ENCODE measurements around the gene AKR1B15. TPM values are rescaled to one million over a fixed set of nuclear protein-coding genes. Genes with fewer than 3 reads are reported as not detected.
"Not testable (repeated sequence)": the region's sequence is repeated elsewhere in the genome, so short reads cannot be mapped to it uniquely, and the experiment has no call there.

AKR1B15 gene
- total and polyA plus RNA-seq, 9 donors: 0.14 to 0.63 (median 0.28) TPM; not detected in 1

- peaks cover 3% of the 10 kb centered on the region for H3K4me1 ChIP-seq (ENCODE audit: control insufficient read depth, insufficient read depth, low read length)
- no peak for DNase-seq
- no CpG with 5 or more reads among the region's 1 CpG for WGBS (ENCODE audit: insufficient coverage)
- no peak overlapping the region for H3K27ac ChIP-seq (ENCODE audit: low read length)
- H3K4me3 ChIP-seq (ENCODE audit: low read length): no peak overlapping the region
- H3K36me3 ChIP-seq (ENCODE audit: control insufficient read depth, insufficient read depth, low read length): no peaks in the 10 kb centered on the region
- no peaks in the 10 kb centered on the region for H3K9me3 ChIP-seq (replicated peaks; ENCODE audit: control insufficient read depth, low read depth, low read length)
- H3K27me3 ChIP-seq (ENCODE audit: control insufficient read depth, insufficient read depth, low read length): no peaks in the 10 kb centered on the region
Observed at GRCh38 chr7:134514106-134514505, 34.8 kb upstream of the AKR1B15 start.

- H3K4me1 ChIP-seq (ENCODE audit: control insufficient read depth, insufficient read depth, low read length): peaks cover 3% of the 10 kb centered on the region
- H3K27me3 ChIP-seq (ENCODE audit: control insufficient read depth, insufficient read depth, low read length): no peaks in the 10 kb centered on the region
- H3K4me3 ChIP-seq (ENCODE audit: low read length): no peak overlapping the region
- no peaks in the 10 kb centered on the region for H3K36me3 ChIP-seq (ENCODE audit: control insufficient read depth, insufficient read depth, low read length)
- H3K27ac ChIP-seq (ENCODE audit: low read length): no peak overlapping the region
- 0% methylated on average over 2 of the region's 4 CpGs for WGBS (ENCODE audit: insufficient coverage)
- no peaks in the 10 kb centered on the region for H3K9me3 ChIP-seq (replicated peaks; ENCODE audit: control insufficient read depth, low read depth, low read length)
- peak; percentile 74 for DNase-seq
Observed at GRCh38 chr7:134514663-134515062, 34.2 kb upstream of the AKR1B15 start.

GRCh38 chr7:134515569-134516468 is 33.1 kb upstream of the AKR1B15 start:
- Histone ChIP-seq H3K27me3 (ENCODE audit: control insufficient read depth, insufficient read depth, low read length) (no peaks in the 10 kb centered on the region), H3K4me1 (ENCODE audit: control insufficient read depth, insufficient read depth, low read length) (peaks cover 3% of the 10 kb centered on the region)

GRCh38 chr7:134520130-134520529 is 28.8 kb upstream of the AKR1B15 start:
- Histone ChIP-seq H3K36me3 (ENCODE audit: control insufficient read depth, insufficient read depth, low read length) (no peaks in the 10 kb centered on the region), H3K9me3 (replicated peaks; ENCODE audit: control insufficient read depth, low read depth, low read length) (no peaks in the 10 kb centered on the region), H3K4me3 (ENCODE audit: low read length) (no peak overlapping the region), H3K4me1 (ENCODE audit: control insufficient read depth, insufficient read depth, low read length) (peaks cover 3% of the 10 kb centered on the region), H3K27ac (ENCODE audit: low read length) (no peak overlapping the region), H3K27me3 (ENCODE audit: control insufficient read depth, insufficient read depth, low read length) (no peaks in the 10 kb centered on the region)
- WGBS (ENCODE audit: insufficient coverage): no CpG with 5 or more reads among the region's 4 CpGs
- no peak for DNase-seq

More at GRCh38 chr7:134515569-134516468, 33.1 kb upstream of the AKR1B15 start:
- H3K4me3 ChIP-seq (ENCODE audit: low read length): no peak overlapping the region
- WGBS (ENCODE audit: insufficient coverage): 50% methylated on average over 1 of the region's 6 CpGs
- H3K36me3 ChIP-seq (ENCODE audit: control insufficient read depth, insufficient read depth, low read length): no peaks in the 10 kb centered on the region
- H3K27ac ChIP-seq (ENCODE audit: low read length): no peak overlapping the region
- DNase-seq: no peak
- H3K9me3 ChIP-seq (replicated peaks; ENCODE audit: control insufficient read depth, low read depth, low read length): no peaks in the 10 kb centered on the region

GRCh38 chr7:134522601-134523000 is 26.3 kb upstream of the AKR1B15 start:
- no peak for DNase-seq
- H3K27me3 ChIP-seq (ENCODE audit: control insufficient read depth, insufficient read depth, low read length): no peaks in the 10 kb centered on the region
- WGBS (ENCODE audit: insufficient coverage): 89% methylated on average over 3 of the region's 5 CpGs
- no peak overlapping the region for H3K27ac ChIP-seq (ENCODE audit: low read length)
- no peak overlapping the region for H3K4me3 ChIP-seq (ENCODE audit: low read length)
- H3K36me3 ChIP-seq (ENCODE audit: control insufficient read depth, insufficient read depth, low read length): no peaks in the 10 kb centered on the region
- H3K4me1 ChIP-seq (ENCODE audit: control insufficient read depth, insufficient read depth, low read length): peaks cover 7% of the 10 kb centered on the region
- H3K9me3 ChIP-seq (replicated peaks; ENCODE audit: control insufficient read depth, low read depth, low read length): no peaks in the 10 kb centered on the region

- H3K27ac ChIP-seq (ENCODE audit: low read length); DNase-seq; H3K27me3 ChIP-seq (ENCODE audit: control insufficient read depth, insufficient read depth, low read length); H3K9me3 ChIP-seq (replicated peaks; ENCODE audit: control insufficient read depth, low read depth, low read length); H3K36me3 ChIP-seq (ENCODE audit: control insufficient read depth, insufficient read depth, low read length); H3K4me3 ChIP-seq (ENCODE audit: low read length): not testable (repeated sequence)
- H3K4me1 ChIP-seq (ENCODE audit: control insufficient read depth, insufficient read depth, low read length): peaks cover 18% of the 10 kb centered on the region
- 87% methylated on average over 2 of the region's 3 CpGs for WGBS (ENCODE audit: insufficient coverage)
Observed at GRCh38 chr7:134525449-134525848, 23.5 kb upstream of the AKR1B15 start.

- not testable (repeated sequence) for H3K4me3 ChIP-seq (ENCODE audit: low read length); DNase-seq; H3K9me3 ChIP-seq (replicated peaks; ENCODE audit: control insufficient read depth, low read depth, low read length); H3K36me3 ChIP-seq (ENCODE audit: control insufficient read depth, insufficient read depth, low read length); H3K27me3 ChIP-seq (ENCODE audit: control insufficient read depth, insufficient read depth, low read length); H3K27ac ChIP-seq (ENCODE audit: low read length)
- WGBS (ENCODE audit: insufficient coverage): 87% methylated on average over 6 of the region's 10 CpGs
- peaks cover 18% of the 10 kb centered on the region for H3K4me1 ChIP-seq (ENCODE audit: control insufficient read depth, insufficient read depth, low read length)
Observed at GRCh38 chr7:134526552-134527248, 22.2 kb upstream of the AKR1B15 start.

GRCh38 chr7:134527979-134528371 is 20.9 kb upstream of the AKR1B15 start:
- H3K27me3 ChIP-seq (ENCODE audit: control insufficient read depth, insufficient read depth, low read length): no peaks in the 10 kb centered on the region
- no peak overlapping the region for H3K4me3 ChIP-seq (ENCODE audit: low read length)
- peak overlapping the region; percentile 66 for H3K27ac ChIP-seq (ENCODE audit: low read length)
- 0% methylated on average over 2 of the region's 4 CpGs for WGBS (ENCODE audit: insufficient coverage)
- peak; percentile 91 for DNase-seq
- H3K9me3 ChIP-seq (replicated peaks; ENCODE audit: control insufficient read depth, low read depth, low read length): no peaks in the 10 kb centered on the region
- no peaks in the 10 kb centered on the region for H3K36me3 ChIP-seq (ENCODE audit: control insufficient read depth, insufficient read depth, low read length)
- peaks cover 21% of the 10 kb centered on the region for H3K4me1 ChIP-seq (ENCODE audit: control insufficient read depth, insufficient read depth, low read length)

- DNase-seq: no peak
- no peaks in the 10 kb centered on the region for H3K27me3 ChIP-seq (ENCODE audit: control insufficient read depth, insufficient read depth, low read length)
- peaks cover 21% of the 10 kb centered on the region for H3K4me1 ChIP-seq (ENCODE audit: control insufficient read depth, insufficient read depth, low read length)
- no peak overlapping the region for H3K4me3 ChIP-seq (ENCODE audit: low read length)
- no peaks in the 10 kb centered on the region for H3K9me3 ChIP-seq (replicated peaks; ENCODE audit: control insufficient read depth, low read depth, low read length)
- 52% methylated on average over 2 of the region's 5 CpGs for WGBS (ENCODE audit: insufficient coverage)
- no peak overlapping the region for H3K27ac ChIP-seq (ENCODE audit: low read length)
- H3K36me3 ChIP-seq (ENCODE audit: control insufficient read depth, insufficient read depth, low read length): no peaks in the 10 kb centered on the region
Observed at GRCh38 chr7:134528749-134529148, 20.2 kb upstream of the AKR1B15 start.

GRCh38 chr7:134530460-134530859 is 18.4 kb upstream of the AKR1B15 start:
- Histone ChIP-seq H3K4me1 (ENCODE audit: control insufficient read depth, insufficient read depth, low read length) (peaks cover 21% of the 10 kb centered on the region), H3K36me3 (ENCODE audit: control insufficient read depth, insufficient read depth, low read length) (no peaks in the 10 kb centered on the region), H3K9me3 (replicated peaks; ENCODE audit: control insufficient read depth, low read depth, low read length) (no peaks in the 10 kb centered on the region), H3K4me3 (ENCODE audit: low read length) (no peak overlapping the region), H3K27ac (ENCODE audit: low read length) (no peak overlapping the region), H3K27me3 (ENCODE audit: control insufficient read depth, insufficient read depth, low read length) (no peaks in the 10 kb centered on the region)
- 90% methylated on average over 2 of the region's 5 CpGs for WGBS (ENCODE audit: insufficient coverage)
- no peak for DNase-seq
